ENCODE results near the gene NAT8L.

NAT8L gene

DNA sequence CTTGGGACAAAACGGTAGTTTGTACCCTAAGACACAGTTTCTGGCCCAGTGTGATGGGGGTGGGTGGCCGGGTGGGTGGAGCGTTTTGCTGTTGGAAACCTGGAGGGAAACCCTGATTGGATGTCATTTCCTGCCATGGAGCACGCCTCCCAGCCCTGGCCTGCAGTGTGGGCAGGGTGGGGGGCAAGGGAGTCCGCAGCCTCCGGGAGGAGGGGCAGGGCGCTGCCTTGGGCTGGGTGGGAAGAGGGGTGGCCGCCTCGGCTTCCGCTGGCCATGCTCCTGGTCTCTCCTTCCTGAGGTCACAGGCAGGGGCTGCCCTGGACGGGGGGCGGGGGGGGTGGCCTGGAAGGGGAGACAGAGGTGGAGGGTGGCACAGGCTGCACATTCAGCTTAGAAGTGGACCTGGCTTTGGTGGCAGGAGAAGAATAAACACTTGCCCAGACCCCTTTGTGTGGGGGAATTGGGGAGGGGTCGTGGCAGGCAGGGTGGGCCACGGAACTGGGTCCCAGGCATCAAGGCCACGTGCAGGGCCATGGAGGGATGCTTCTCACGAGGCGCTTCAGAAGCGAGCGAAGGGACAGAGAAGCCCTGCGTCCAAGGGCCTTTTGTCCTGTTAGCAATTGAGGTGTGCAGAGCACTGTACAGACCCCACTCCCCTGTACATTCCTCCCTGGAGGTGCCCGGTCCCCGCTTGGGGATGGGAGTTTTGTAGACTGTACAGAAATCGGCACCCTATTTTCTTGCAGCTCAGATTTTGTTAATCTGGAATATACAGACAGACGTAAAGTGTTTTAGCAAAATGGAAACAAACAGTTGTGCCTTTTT, 6.2 kb downstream of the NAT8L start:
- DNase-seq = no peak

DNA sequence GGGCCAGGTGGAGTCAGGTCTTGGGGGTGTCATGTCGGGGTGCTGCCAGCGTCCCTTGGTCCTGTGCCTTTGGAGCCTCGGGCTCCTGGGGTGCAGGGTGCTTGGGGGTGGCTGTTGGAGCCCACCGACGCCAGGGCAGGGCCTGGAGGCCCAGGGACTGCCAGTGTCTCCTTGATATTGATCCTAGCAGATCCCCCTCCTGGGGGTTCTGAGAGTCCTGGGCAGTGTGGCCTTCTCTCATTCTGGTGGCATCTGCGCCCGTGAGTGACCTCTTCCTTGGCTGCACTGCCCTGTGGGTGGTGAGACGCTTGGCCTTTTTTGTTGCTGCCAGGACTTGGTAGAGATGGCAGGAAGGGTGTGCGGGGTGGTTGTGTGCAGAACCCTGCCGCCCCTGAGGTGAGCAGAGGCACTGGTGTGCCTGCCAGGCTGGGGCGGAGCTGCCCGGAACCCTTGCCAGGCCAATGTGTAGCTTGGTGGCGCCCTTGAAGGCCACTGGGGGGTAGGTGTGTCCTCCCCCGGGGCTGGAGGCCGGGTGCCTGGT, 7.0 kb downstream of the NAT8L start:
- DNase-seq = no peak

DNA sequence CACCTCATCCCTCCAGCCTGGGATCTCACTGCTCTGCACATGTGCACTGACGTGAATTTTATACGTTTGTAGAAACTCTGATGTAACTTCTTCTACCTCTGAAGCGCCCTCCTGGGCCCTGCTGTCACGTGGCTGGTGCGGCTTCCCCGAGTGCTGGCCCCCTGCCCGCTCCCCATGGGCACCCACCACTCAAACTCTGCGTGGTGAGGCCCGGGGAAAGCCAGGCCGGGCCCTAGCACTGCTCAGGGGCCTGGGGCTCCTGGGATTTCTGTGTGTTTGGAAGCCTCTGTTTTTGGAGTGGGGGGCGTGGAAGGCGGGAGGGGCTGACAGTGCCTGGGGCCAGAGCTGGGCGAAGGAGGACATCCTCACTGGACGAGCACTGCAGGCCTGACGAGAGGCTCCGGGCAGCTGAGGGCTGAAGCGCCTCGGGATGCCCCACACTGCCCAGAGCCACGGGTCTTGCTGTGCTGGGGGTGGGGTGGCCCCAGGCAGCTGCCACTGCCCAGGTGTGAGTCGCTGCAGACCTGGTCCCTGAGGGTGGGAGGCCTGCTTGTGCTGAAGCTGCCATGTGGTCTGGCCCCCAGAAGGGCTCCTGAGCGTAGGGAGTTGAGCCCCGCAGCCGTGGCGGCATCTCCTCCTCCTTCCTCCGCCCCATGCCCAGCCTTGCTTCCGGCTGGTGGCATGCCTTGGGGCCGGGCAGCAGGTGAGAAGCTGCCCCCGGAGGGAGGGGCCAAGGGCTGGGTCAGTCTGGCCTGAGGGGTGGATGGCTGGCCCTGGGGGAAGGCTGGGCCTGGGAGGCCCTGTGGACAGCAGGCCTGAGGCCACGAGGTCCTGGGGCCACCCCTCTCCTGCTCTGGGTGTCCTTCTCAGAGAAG, 7.7 kb downstream of the NAT8L start:
- DNase-seq = no peak

DNA sequence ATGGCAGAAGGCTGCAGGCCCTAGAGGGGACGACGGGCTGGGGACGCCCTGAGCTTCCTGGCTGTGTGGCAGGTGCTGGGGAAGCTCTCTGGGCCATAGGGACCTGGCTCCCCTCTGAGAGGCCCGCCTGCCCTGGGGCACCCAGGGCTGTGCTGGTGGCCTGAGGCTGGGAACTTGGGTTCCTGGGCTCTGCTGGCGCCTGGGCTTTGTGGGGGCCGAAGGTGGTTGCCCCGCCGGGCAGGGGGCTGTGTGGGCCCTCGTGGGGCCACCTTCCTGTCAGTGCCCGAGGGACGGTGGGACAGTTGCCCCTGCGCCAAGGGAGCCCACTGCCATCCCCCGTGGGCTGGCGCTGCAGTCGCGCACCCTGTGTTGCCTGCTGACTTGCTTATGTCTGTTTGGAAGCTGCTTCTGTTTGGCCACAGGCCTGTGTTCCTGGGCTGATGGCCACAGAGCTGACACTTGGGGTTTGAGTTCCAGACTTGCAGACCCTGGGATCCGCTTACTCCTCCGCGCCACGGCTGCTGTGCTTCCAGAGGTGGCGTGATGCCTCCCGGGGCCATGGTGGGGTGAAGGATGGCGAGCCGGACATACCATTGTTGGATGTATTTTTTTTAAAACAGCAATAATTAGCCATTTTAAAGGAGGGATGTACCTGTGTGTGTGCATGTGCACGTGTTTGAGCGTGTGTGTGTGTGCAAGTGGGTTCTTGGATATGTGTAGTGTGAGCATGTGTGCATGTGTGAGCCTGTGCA, 8.5 kb downstream of the NAT8L start:
- DNase-seq = no peak

DNA sequence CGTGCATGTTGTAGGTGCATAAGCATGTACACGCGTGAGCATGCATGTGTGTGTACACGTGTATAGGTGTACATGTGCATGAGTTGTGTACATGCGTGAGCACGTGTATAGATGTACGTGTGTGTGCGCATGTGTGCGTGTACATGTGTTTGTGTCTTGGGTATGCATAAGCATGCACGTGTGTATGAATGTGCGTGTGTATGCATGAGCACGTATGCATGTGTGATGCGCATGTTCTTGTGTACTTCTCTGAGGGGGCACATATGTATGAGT, 9.0 kb downstream of the NAT8L start:
- no peak for DNase-seq

DNA sequence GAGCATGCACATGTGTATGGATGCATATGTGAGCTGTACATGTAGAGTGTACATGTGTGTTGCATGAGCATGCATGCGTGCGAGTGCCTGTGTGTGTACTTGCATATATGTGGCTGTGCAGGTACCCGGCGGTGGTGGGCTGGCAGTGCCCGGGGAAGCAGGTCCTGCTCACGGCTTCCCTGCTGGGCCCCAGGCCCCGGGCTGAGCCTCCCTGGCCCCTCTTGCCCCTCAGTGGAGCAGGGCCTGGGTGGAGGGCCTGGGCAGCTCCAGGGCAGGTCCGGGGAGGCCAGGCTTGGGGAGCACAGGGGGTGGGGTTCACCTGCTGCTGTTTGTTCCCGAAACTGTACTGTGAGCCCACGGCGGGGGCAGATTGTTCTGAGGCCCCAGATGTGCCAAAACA, 9.4 kb downstream of the NAT8L start:
- DNase-seq = no peak

DNA sequence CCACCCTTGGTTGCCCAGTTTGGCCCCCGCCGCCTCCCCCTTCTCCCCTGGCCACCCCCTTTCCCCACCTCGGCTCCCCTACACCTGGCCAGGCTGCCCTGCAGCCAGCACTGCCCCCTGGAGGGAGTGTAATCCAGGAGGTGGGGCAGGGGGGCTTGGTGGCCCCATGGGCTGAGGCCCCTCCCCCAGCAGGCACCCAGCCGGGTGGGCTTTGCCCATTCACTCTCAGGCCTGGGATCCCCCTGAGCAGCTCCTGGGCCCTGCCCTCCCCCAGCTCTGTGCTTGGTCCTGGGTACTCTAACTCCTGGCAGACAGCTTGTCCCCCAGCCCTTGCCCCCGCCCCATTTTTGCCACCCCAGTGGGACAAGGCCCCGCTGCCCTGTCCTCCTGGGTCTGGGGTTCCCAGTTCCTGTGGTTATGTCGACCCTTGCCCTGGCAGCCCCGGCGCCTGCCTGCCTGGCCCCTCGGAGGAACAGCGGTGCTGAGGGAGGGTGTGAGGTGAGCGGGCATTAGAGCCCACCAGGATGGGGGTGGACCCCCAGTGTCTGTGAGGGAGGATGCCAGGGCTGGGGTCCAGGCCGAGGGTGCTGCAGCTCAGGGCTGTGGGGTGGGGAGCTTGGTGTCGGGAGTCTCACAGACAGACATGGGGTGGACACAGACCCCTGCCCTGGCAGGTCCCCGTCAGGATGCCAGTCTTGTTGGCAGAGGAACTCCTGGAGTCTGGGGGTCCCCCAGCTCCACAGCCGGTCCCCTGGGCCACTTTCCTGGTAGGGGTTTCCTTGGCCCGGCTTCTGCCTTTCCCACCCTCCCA, 10.2 kb downstream of the NAT8L start:
- no peak for DNase-seq

DNA sequence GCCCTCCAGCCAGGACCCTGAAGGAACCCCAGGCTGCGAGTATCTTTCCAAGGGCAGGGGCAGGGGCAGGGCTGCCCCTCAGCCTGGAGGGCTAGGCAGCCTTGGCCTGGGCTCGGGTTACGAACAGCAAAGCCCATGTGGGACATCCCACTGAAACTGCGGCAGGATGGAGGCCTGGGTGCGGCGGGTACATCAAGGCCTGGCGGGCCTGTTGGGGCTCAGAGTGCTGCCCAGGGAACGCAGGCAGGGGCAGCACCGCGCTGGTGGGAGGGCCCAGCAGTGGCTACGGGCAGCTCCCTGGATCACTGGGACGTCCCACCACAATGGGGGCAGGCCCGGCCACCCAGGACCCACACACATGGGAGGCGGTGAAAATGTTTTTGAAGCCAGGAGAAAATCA, 10.9 kb downstream of the NAT8L start:
- no peak for DNase-seq

DNA sequence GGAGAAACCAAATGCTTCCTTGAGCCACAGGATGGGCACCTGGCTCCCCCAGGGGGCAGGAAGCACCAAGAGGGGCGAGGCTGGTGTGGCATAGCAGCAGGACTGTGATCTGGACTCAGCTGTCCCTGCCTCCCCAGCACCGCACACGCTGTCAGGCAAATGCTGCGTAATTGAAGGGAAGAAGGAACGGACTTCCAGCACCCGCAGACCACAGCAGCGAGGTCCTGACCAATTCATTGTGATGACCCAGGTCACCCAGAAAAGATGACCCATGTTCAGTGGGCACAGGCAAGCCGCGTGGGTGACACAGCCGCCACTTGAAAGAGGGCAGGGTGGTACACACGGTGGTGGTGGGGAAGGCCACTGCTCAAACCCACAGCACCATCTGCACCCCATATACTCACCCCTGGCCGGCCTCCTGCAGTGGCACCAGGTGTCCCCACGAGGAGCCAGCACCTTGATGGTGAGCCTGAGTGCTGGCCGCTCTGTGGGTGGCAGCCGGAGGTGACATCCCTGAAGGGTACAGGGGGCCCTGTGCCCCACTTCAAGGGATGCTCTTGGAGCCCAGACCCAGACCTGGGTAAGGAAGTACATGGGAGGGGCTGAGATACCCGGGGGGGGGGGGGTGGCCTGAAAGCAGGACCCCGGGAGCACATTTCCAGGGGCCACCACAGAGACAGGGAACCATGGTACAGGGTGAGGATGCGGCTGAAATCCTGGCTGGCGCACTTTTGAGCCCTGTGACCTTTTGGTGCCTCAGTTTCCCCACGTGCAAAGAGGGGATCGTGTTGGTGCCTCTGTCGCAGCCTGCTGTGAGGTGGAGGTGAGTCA, 11.5 kb downstream of the NAT8L start:
- no peak for DNase-seq

DNA sequence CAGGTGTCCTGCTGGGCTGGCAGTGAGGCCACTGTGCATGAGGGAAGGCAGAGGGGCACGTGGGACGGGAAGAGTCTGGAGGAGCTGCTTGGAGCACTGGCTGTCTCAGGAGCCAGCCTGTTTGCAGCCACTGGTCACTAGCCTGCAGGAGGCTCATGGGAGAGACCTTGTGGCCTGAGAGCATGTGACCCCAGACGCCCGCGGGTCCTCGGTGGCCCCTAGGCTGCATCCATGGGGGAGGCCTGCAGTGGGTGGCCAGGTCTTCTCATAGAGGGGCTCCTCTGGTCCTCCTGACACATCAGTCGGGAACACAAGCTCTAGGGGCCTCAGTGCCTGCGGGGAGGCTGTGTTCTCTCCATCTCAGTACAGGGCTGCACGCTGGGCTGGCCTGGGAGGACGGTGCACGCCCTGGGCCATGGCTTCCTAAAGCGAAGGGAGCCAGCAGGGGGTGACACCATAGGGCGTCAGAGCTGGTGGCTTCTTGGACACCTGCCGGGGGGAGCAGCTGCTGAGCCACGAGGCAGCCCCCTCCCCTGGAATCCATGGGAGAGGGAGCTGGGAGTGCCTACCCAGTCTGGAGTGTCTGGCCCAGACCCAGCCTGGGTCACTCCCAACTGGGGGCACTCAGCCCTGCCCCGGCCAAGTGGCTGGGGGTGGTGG, 12.3 kb downstream of the NAT8L start:
- no peak for DNase-seq

DNA sequence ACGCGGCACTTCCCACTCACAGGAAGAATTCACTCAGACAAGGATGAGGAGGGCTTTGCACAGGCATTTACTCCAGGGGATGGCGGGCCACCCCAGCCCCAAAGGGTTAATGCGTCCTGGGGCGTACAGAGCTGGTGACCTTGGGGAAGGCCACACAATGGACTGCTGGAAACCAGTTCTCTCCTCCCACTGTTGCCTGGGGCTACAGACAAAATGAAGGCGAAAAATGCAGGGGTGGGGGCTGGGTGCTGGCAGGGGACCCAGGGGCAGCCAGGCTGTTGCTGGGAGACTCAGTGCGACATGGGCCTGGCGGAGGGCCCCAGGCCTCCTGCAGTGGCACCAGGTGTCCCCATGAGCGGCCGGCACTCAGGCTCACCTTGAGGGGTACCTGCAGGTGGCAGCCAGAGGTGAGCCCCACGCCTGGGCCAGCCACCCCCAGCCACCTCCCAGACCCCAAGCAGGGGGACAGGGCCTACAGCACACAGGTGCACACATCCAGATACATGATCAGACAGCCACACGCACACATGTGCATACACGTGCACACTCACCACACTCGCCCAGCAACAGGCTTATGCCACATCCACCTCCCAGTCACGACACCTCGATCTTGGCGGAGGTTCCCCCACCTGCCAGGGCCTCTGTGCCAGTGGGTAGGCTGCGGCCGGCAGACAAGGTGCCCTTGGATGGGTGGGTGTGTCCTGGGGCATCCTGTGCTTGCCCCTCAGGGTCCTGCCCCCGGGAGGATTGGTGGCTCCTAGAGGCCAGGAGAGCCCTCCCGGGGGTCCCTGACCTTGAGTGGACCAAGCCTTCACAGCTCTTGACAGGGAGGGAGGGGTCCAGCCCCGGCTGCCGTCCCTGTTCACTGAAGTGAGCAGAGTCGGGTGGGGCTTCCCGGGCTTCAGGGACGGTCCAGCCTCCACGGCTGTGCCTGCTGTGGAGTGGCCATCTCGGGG, 13.1 kb downstream of the NAT8L start:
- no peak for DNase-seq

DNA sequence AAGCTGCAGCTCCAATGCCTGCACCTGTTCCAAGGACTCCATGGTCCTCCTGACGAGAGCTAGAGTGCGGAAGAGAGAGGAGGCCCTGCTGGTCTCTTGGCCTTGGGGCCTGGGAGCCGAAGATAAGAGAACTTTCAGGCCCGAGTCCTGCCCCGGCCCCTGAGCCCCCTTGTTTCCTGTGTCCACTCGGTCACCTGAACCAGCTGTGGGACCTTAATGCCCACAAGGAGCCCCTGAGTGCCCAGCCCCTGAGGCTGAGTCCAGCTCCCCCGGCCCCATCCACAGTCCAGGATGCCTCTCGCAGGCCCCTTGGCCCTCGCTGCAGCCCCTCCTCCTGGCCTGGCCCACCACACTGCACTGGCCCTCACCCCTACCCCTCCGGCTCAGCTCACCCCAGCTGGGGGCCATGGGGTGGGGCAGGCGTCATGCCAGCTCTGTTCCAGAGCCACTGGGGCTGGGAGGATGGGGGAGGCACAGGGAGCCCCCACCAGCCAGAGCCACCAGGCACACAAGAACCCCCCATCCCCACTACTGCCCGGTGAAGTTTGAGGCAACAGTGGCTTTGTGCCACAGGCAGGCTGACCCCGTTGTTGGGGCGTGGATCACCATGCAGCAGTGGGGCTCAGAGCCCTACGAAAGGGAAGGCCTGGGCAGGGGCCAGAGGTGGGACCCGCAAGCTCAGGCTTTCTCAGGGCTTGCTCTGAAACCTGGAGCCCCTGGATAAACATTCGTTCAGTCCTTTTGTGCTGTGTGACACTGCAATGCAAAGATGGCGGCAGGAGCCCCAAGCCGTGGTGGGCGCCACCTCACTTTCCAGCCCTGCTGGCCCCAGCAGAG, 14.1 kb downstream of the NAT8L start:
- no peak for DNase-seq

DNA sequence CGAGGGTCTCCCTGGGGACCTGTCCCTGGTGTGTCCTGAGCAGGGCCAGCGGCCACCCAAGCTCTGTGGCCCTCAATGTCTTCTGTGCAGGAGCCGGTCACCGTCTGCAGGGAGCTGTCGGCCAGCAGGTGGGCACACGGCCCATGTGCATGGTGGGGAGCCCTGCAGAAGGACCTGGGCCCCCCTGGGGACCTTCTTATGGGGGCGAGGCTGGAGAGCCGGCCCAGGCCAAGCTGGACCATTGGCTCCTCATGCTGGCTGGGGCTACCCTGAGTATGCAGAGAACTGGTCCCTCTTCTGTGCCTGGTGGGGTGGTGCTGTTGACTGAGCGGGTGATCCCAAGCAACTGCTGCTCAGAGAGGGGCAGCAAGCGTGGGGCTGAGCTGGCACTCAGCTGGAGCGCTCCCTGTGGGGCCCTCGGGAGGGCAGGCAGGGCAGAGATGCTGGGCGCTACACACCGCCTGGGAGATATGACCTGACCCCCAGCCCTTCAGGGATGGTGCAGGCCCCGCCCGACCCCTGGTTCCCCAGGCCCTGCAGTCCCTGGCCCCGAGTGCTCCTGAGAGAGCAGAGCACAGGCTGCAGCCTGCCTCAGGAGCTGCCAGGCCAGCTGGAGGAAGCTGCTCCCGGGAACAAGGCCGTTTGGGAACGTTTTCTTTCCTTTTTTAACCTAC, 14.8 kb downstream of the NAT8L start:
- DNase-seq = no peak

DNA sequence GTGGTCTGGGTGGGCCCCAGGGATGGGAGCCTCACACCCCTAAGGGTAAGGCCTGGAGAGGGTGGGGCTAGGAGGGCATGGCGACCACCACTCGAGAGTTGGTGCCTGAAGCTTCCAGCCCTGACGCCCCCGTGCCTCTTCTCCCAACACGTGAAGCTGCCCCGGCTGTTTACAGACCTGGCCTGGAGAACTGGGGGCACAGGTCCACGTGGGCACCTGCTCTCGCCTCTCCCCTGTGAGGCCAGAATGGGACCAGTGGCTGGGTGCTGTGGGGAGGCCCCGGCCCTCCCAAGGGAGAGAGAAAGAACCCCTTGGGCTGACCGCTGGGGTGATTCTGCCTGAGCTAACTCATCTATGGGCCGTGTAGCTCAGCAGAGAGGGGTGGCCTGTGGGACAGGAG, 15.5 kb downstream of the NAT8L start:
- no peak for DNase-seq

DNA sequence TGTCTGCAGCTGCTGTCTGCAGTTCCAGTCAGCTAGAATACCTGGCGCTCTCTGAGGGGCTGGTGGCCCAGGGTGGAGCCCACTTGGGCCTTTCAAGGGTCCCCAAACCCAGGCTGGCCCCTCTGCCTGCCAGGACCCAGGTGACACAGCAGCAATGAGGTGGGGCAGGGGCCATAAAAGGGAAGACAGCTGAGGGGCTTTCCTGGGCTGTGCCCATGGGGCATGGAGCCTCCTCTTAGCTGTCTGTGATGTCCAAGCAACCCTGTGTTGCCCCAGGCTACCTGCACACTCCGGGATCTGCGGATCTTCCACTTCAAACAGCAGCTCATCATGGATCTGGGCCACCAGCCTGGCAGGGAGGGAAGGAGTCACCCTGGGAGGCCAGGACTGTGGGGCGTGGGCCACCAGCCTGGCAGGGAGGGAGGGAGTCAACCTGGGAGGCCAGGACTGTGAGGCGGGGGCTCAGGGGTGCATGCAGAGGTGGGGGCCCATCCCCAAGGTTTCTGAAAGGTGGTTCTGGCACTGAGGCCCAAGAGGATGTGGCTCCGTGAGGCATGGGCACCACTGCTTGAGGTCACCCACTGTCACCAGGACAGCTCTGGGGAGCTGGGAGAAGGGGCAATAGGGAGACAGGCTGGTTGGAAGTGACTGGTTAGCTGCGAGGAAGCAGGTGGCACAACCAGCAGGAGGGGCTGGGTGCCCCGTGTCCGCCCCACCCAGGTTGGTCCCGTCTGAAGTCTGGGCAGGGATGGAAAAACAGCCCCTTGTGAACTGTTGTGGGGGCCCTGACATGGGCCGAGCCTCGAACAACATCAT, 16.3 kb downstream of the NAT8L start:
- DNase-seq = no peak

DNA sequence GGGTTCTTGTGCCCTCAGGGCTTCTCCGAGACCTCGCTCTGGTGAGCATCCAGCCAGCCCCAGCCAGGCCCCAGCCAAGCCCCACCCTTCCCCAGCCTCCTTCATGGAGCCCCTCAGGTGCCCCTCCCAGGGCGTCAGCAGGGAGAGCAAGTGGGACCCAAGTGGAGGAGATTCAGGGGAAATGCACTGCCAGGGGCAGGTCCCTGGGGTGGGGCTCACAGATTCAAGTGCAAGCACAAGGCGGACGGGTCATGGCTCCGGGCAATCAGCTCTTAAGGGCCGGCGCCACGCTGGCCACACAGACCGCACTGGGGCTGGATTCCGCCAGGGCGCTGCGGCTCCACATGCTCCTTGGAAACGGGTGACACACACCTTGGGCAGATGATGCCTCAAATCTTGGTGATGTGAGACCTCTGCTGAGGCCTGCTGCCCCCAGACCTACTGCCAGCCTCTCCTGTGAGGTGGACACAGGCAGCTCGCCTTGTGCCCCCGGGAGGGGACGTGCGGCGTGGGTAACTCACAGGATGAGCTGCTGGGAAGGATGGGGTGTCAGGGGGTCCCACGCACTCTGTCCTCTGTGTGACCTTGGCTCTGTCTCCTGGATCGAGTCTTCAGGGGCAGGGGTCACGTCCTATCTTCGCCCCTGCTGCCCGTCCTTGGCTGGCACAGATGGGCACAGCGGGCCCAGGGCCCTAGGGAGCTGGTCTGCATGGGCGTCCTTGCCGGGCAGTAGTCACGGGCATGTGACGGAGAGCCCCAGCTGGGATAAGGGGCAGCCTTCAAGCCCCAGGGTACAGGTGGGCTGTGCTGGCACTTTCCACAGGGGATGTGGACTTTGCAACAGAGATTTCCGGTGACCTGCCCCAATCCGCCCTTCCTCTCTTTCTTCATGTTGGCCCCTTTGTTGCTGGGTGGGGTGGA, 17.1 kb downstream of the NAT8L start:
- DNase-seq = no peak
